SK-N-SH (cell line): Measurements from ENCODE around the gene SPATA24. TPM values are rescaled to one million over a fixed set of nuclear protein-coding genes. Genes with fewer than 3 reads are reported as not detected.
"Not testable (repeated sequence)": the region's sequence is repeated elsewhere in the genome, so short reads cannot be mapped to it uniquely, and the experiment has no call there.

Experiments
- CTCF ChIA-PET: fragments of 300-600, 350-600 bp; formaldehyde crosslinking; extraction: SDS; loops from one replicate; lab custom pipeline; 2021; lab: Yijun Ruan, JAX
- POLR2A ChIA-PET: fragments of 350-600 bp; sonication (Branson Sonifier 250); formaldehyde crosslinking; extraction: SDS; loops from one replicate; lab custom pipeline; 2020; ENCODE audit warnings: antibody characterized with exemption, inconsistent platforms; lab: Yijun Ruan, JAX
- DNase-seq: peaks from one replicate; pipeline ENCODE4 v3.0.0; 2012
- H2AFZ ChIP-seq: fragments of 200-600 bp; sonication (generic); 2 replicates; pipeline ENCODE4 v1.8.1; 2016; ENCODE audit warnings: antibody characterized with exemption, mild to moderate bottlenecking, low read depth
- H3F3A ChIP-seq: fragments of 200-600 bp; sonication (generic); replicated peaks from 2 replicates; pipeline ENCODE3; 2016; ENCODE audit warnings: antibody characterized with exemption, mild to moderate bottlenecking; ENCODE audit not compliant: insufficient read depth
- H3K27ac ChIP-seq, 2 experiments: fragments of 200-500 bp in 1 of 2; fragments of 200-600 bp in 1 of 2; sonication (Bioruptor generic) in 1 of 2; sonication (generic), shearing (Covaris generic) in 1 of 2; 2 replicates each; pipeline versions ENCODE4 v1.5.1 to v1.6.1; 2014 to 2016; ENCODE audit warnings: low read depth in 2 of 2, inconsistent platforms in 1 of 2, low read length in 1 of 2, mild to moderate bottlenecking in 1 of 2, mixed read lengths in 1 of 2
- H3K27me3 ChIP-seq: fragments of 200-600 bp; sonication (generic), shearing (Covaris generic); 2 replicates; pipeline ENCODE4 v1.6.1; 2016; ENCODE audit warnings: mixed run types; ENCODE audit not compliant: insufficient read depth
- H3K36me3 ChIP-seq, 2 experiments: fragments of 200-500 bp in 1 of 2; fragments of 200-600 bp in 1 of 2; sonication (Bioruptor generic) in 1 of 2; sonication (generic) in 1 of 2; replicated peaks in 1 of 2; 2 replicates each; pipeline versions ENCODE3 to v1.5.1; 2014 to 2016; ENCODE audit warnings: low read length in 1 of 2, mild to moderate bottlenecking in 1 of 2; ENCODE audit not compliant: insufficient read depth in 2 of 2, control insufficient read depth in 1 of 2
- H3K4me1 ChIP-seq, 2 experiments: fragments of 200-500 bp in 1 of 2; fragments of 200-600 bp in 1 of 2; sonication (Bioruptor generic) in 1 of 2; sonication (generic), shearing (Covaris generic) in 1 of 2; 2 replicates each; pipeline versions ENCODE4 v1.5.1 to v1.6.1; 2014 to 2016; ENCODE audit warnings: low read depth in 1 of 2, low read length in 1 of 2, mixed run types in 1 of 2; ENCODE audit not compliant: insufficient read depth in 2 of 2, control insufficient read depth in 1 of 2
- H3K4me2 ChIP-seq: fragments of 200-600 bp; sonication (generic), shearing (Covaris generic); 2 replicates; pipeline ENCODE4 v1.6.1; 2017; ENCODE audit warnings: mixed run types
- H3K4me3 ChIP-seq, 2 experiments: fragments of 200-500 bp in 1 of 2; fragments of 200-600 bp in 1 of 2; sonication (Bioruptor generic) in 1 of 2; sonication (generic), shearing (Covaris generic) in 1 of 2; 2 replicates each; pipeline versions ENCODE4 v1.5.1 to v1.8.1; 2014 to 2016; ENCODE audit warnings: low read depth in 2 of 2, inconsistent platforms in 1 of 2, low read length in 1 of 2, mild to moderate bottlenecking in 1 of 2, mixed read lengths in 1 of 2, moderate library complexity in 1 of 2
- H3K79me2 ChIP-seq: fragments of 200-600 bp; sonication (generic); 2 replicates; pipeline ENCODE4 v1.8.1; 2017; ENCODE audit warnings: mild to moderate bottlenecking; ENCODE audit not compliant: insufficient read depth
- H3K9ac ChIP-seq: fragments of 200-600 bp; sonication (generic); 2 replicates; pipeline ENCODE4 v1.6.1; 2017; ENCODE audit warnings: mixed run types
- H3K9me2 ChIP-seq: fragments of 200-600 bp; sonication (generic); 2 replicates; pipeline ENCODE4 v1.6.1; 2017; ENCODE audit warnings: mixed run types
- H3K9me3 ChIP-seq: fragments of 200-600 bp; sonication (generic); 2 replicates; pipeline ENCODE4 v1.6.1; 2017; ENCODE audit warnings: mixed run types, mild to moderate bottlenecking, moderate library complexity
- H4K20me1 ChIP-seq: fragments of 200-600 bp; sonication (generic); 2 replicates; pipeline ENCODE4 v1.6.1; 2017; ENCODE audit warnings: mild to moderate bottlenecking, mixed run types; ENCODE audit not compliant: insufficient read depth
- ELF1 ChIP-seq: IDR thresholded peaks from 2 replicates; pipeline ENCODE4 v1.4.0; 2012
- EZH2phosphoT487 ChIP-seq: fragments of 200-600 bp; sonication (generic); IDR thresholded peaks from 2 replicates; pipeline ENCODE4 v1.6.1; 2017; ENCODE audit warnings: low read depth, mixed run types, mild to moderate bottlenecking, antibody characterized with exemption, moderate library complexity, borderline replicate concordance
- FOSL2 ChIP-seq: IDR thresholded peaks from 2 replicates; pipeline ENCODE4 v1.4.0; 2012; ENCODE audit warnings: low read depth, mild to moderate bottlenecking, moderate library complexity, borderline replicate concordance
- FOXJ3 ChIP-seq: sonication (generic); formaldehyde crosslinking; IDR thresholded peaks from 2 replicates; pipeline ENCODE4 v1.5.1; 2020; ENCODE audit warnings: mild to moderate bottlenecking, missing genetic modification reagents
- FOXM1 ChIP-seq: IDR thresholded peaks from 2 replicates; pipeline ENCODE4 v1.4.0; 2012; ENCODE audit warnings: low read depth, mild to moderate bottlenecking
- MXI1 ChIP-seq: IDR thresholded peaks from 2 replicates; pipeline ENCODE4 v1.6.1; 2012; ENCODE audit warnings: mild to moderate bottlenecking, low read depth, low read length, improper control_type of control experiment
- NRF1 ChIP-seq: IDR thresholded peaks from 2 replicates; pipeline ENCODE4 v1.6.1; 2012; ENCODE audit warnings: low read depth, mild to moderate bottlenecking, low read length
- RAD21 ChIP-seq: IDR thresholded peaks from 2 replicates; pipeline ENCODE4 v1.6.1; 2012; ENCODE audit warnings: mild to moderate bottlenecking, low read length
- RFX5 ChIP-seq: IDR thresholded peaks from 2 replicates; pipeline ENCODE4 v1.6.1; 2012; ENCODE audit warnings: mild to moderate bottlenecking, improper control_type of control experiment, low read length
- RXRA ChIP-seq: IDR thresholded peaks from 2 replicates; pipeline ENCODE4 v1.4.0; 2012; ENCODE audit warnings: low read depth, mild to moderate bottlenecking, borderline replicate concordance
- SMC3 ChIP-seq: IDR thresholded peaks from 2 replicates; pipeline ENCODE4 v1.6.1; 2012; ENCODE audit warnings: low read depth, low read length, improper control_type of control experiment
- TCF12 ChIP-seq: IDR thresholded peaks from 2 replicates; pipeline ENCODE4 v1.4.0; 2012
- WGBS: methylation state at CpG from one replicate; pipeline ENCODE4 v1.1.6; 2017; ENCODE audit warnings: low lambda C conversion rate; 5-methylcytosine and 5-hydroxymethylcytosine counted together
- polyA plus RNA-seq, 3 experiments: library from polyadenylated mRNA; depleted of rRNA; stranded (reverse); fragments of >200 nt; gene quantifications; 2 replicates each; pipeline ENCODE4 v1.2.3, GENCODE V29; 2012
- TF ChIP-seq, protein P1 (sequence below): IDR thresholded peaks from 2 replicates; pipeline ENCODE4; 2012
- TF ChIP-seq, protein P2 (sequence below): IDR thresholded peaks from 2 replicates; pipeline ENCODE4 v1.4.0; 2012; ENCODE audit warnings: low read depth, borderline replicate concordance

SPATA24 gene
- polyA plus RNA-seq, 1 of the 3 experiments (the other 2 are of a cell fraction) = 7.6 TPM

DNA sequence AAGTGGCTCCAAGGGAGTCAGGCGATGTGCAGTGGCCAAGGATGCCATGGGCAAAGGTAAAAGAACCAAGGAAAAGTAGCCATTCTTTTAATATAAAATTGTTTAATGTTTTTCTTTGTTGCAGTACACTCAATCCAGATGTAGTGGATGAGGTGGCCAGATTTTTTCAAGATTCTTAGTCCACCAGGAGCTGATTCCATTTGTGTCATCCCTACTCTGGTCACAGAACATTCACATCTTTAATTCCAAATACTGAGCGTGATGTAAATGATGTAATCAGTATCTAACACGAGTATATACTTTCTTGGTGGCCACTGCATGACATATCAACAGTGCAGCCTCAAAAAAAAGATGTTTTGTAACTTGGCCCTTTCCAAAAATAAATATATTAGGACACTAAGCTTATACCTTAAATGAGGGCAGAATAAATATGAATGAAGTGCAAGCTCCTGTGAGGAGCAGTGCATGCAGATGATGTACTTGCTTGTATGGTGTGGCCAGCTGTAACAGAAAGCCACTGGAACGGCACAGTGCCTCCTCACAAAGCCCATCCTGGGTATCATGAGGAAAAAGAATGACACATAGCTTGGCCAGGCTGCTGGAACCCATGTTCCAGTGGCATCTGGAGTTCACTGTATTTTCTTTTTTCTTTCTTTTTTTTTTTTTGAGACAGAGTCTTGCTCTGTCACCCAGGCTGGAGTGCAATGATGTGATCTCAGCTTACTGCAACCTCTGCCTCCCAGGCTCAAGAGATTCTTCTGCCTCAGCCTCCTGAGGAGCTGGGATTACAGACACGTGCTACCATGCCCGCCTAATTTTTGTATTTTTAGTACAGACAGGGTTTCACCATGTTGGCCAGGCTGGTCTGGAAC is 6.5 kb upstream of the SPATA24 start (continued):
- TF ChIP-seq, protein P1, sequence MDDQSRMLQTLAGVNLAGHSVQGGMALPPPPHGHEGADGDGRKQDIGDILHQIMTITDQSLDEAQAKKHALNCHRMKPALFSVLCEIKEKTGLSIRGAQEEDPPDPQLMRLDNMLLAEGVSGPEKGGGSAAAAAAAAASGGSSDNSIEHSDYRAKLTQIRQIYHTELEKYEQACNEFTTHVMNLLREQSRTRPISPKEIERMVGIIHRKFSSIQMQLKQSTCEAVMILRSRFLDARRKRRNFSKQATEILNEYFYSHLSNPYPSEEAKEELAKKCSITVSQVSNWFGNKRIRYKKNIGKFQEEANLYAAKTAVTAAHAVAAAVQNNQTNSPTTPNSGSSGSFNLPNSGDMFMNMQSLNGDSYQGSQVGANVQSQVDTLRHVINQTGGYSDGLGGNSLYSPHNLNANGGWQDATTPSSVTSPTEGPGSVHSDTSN = no peak
- TF ChIP-seq ELF1 (no peak), RFX5 (no peak), RAD21 (no peak), MXI1 (no peak), FOSL2 (no peak), NRF1 (no peak), FOXJ3 (CRISPR knock-in tag) (no peak)
- TF ChIP-seq, protein P2, sequence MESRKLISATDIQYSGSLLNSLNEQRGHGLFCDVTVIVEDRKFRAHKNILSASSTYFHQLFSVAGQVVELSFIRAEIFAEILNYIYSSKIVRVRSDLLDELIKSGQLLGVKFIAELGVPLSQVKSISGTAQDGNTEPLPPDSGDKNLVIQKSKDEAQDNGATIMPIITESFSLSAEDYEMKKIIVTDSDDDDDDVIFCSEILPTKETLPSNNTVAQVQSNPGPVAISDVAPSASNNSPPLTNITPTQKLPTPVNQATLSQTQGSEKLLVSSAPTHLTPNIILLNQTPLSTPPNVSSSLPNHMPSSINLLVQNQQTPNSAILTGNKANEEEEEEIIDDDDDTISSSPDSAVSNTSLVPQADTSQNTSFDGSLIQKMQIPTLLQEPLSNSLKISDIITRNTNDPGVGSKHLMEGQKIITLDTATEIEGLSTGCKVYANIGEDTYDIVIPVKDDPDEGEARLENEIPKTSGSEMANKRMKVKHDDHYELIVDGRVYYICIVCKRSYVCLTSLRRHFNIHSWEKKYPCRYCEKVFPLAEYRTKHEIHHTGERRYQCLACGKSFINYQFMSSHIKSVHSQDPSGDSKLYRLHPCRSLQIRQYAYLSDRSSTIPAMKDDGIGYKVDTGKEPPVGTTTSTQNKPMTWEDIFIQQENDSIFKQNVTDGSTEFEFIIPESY = no peak

DNA sequence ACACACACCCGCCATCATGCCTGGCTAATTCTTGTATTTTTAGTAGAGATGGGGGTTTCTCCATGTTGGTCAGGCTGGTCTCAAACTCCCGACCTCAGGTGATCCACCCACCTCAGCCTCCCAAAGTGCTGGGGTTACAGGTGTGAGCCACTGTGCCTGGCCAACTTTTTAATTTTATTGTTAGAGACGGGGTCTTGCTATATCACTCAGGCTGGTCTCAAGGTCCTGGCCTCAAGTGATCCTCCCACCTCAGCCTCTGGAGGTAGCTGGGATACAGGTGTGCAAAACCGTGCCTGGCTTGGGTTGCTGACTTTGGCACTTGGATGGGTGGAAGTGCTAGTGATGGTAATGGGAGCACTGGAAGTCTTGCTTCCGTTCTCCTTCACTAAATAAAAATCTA is 5.2 kb upstream of the SPATA24 start:
- H3K79me2 ChIP-seq, H3K9ac ChIP-seq, H3K9me3 ChIP-seq, H3K27me3 ChIP-seq, H3K9me2 ChIP-seq, H4K20me1 ChIP-seq, DNase-seq, H3K4me2 ChIP-seq, H3K4me3 ChIP-seq, H2AFZ ChIP-seq, H3F3A ChIP-seq, POLR2A ChIA-PET, H3K27ac ChIP-seq: not testable (repeated sequence)
- Histone ChIP-seq H3K36me3 (peaks cover 7 to 18% of the 10 kb centered on the region in 2 experiments), H3K4me1 (peaks cover 0 to 19% of the 10 kb centered on the region in 2 experiments; a peak in 1 of 4 replicates)
- 92% methylated on average over 4 of the region's 5 CpGs for WGBS
- CTCF ChIA-PET = interaction anchor here (0.6 to 5.7 kb wide), 6 partner anchors 11 to 109 kb away, joined by 3 to 39 read pairs (median 9); partner anchors contain the start of gene PROB1

DNA sequence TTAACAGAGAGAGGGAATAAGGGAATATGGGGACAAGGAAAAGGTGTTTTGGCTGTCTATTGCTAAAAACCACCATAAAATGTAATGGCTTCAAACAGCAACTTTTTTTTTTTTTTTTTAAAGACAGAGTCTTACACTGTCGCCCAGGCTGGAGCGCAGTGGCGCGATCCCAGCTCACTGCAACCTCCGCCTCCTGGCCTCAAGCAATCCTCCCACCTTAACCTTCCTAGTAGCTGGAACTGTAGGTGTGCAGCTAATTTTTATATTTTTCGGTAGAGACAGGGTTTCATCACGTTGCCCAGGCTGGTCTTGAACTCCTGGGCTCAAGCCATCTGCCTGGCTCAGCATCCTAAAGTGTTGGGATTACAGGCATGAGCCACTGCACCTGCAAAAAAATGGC is 4.3 kb upstream of the SPATA24 start:
- no peak for DNase-seq
- H3K36me3 ChIP-seq = peaks cover 3 to 9% of the 10 kb centered on the region in 2 experiments
- H3K79me2 ChIP-seq = no peaks in the 10 kb centered on the region
- H3K9me2 ChIP-seq = no peaks in the 10 kb centered on the region
- no peak overlapping the region for H3K27ac ChIP-seq
- no peak for TF ChIP-seq FOXJ3 (CRISPR knock-in tag)
- TF ChIP-seq EZH2phosphoT487 = no peak
- TF ChIP-seq FOXM1 = no peak
- TF ChIP-seq SMC3 = no peak
- no peak for TF ChIP-seq RXRA
- no peak for TF ChIP-seq RAD21
- TF ChIP-seq RFX5 = no peak
- no peak for TF ChIP-seq TCF12
- no peak overlapping the region for H3K9ac ChIP-seq
- H4K20me1 ChIP-seq = no peaks in the 10 kb centered on the region
- 94% methylated on average over 7 of the region's 7 CpGs for WGBS
- H3K4me1 ChIP-seq = peaks cover 0 to 22% of the 10 kb centered on the region in 2 experiments; a peak in 1 of 4 replicates
- H3K4me2 ChIP-seq = no peak overlapping the region
- POLR2A ChIA-PET = no interaction called here
- peaks cover 3% of the 10 kb centered on the region for H3F3A ChIP-seq
- no peak overlapping the region for H2AFZ ChIP-seq
- H3K27me3 ChIP-seq = no peaks in the 10 kb centered on the region
- H3K9me3 ChIP-seq = no peaks in the 10 kb centered on the region
- CTCF ChIA-PET = interaction anchor here (1.3 to 5.7 kb wide), 3 partner anchors 15 to 106 kb away, joined by 3 to 39 read pairs (median 26); no protein-coding TSS in a partner anchor
- no peak overlapping the region for H3K4me3 ChIP-seq
